Measurements from ENCODE around the gene EPOP. TPM values are rescaled to one million over a fixed set of nuclear protein-coding genes. Genes with fewer than 3 reads are reported as not detected.

Gene EPOP
- total RNA-seq, 2 donors from 2014 or later, result 1.1 to 1.8 TPM

- DNase-seq, result no peak
- intact Hi-C loops (cut with DNase I), result no loop called here
- no peak overlapping the region for H3K4me3 ChIP-seq
Measured at GRCh38 chr17:38707678-38708351, 33.1 kb upstream of the EPOP start.

DNA sequence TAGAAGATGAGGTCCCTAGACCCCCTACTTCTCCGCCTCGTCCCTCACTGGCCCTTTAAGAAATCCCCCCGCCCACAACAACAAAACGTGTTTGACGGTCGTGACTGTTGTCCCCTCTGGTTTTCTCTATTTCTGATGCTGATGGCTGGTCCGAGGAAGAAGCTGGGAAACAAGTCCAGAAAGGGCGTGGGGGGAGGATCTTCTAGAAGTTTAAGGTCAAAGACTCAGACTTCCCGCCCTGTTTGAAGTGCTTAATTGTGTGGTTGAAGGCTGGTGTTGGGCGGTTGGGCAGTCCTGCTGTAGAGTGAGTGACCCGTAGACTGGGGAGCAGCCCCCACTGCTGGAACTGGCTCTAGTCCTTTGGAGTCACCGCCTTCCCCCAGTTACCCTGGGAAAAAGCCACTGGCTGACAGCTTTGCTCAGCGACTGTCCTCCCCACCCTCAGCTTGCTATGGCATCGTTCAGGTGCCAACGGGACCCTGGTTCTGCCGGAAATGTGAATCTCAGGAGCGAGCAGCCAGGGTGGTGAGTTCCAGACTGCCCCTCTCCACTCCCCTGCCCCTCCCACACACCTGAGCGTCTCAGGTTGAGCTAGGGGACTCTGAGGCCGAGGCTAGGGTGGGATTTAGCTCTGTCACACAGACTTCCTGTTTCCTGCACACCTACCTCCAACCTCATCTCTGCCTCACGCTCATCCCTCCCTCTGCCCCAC is 31.9 kb upstream of the EPOP start:
- H3K4me1 ChIP-seq, result no peaks in the 10 kb centered on the region
- intact Hi-C loops (cut with DNase I), result no loop called here
- peak overlapping the region; percentile 73 to 93 for H3K9ac ChIP-seq (ENCODE audit: low read depth in 2 of 2, low read length in 2 of 2)
- no peak for TF ChIP-seq CTCF (IDR thresholded peaks at IDR 0.05)
- peak overlapping the region; percentile 50 for H3K4me3 ChIP-seq
- no peaks in the 10 kb centered on the region for H3K36me3 ChIP-seq
- DNase-seq, result peak; percentile 57
- H3K27ac ChIP-seq, result peak overlapping the region; percentile 78
- no peaks in the 10 kb centered on the region for H3K9me3 ChIP-seq
- H3K27me3 ChIP-seq, result no peaks in the 10 kb centered on the region

More at GRCh38 chr17:38707678-38708351, 33.1 kb upstream of the EPOP start:
- Histone ChIP-seq H3K4me1 (no peaks in the 10 kb centered on the region), H3K27ac (no peak overlapping the region), H3K27me3 (no peaks in the 10 kb centered on the region), H3K36me3 (no peaks in the 10 kb centered on the region), H3K9me3 (no peaks in the 10 kb centered on the region), H3K9ac (ENCODE audit: low read depth in 2 of 2, low read length in 2 of 2) (peak overlapping the region in 1 of 2 donors; percentile 46)
- TF ChIP-seq CTCF (IDR thresholded peaks at IDR 0.05), result no peak

GRCh38 chr17:38705803-38706504 is 31.2 kb upstream of the EPOP start:
- Histone ChIP-seq H3K27ac (peak overlapping the region; percentile 78), H3K9me3 (no peaks in the 10 kb centered on the region), H3K9ac (ENCODE audit: low read depth in 2 of 2, low read length in 2 of 2) (peak overlapping the region; percentile 73 to 93), H3K4me1 (peaks cover 6% of the 10 kb centered on the region), H3K36me3 (no peaks in the 10 kb centered on the region), H3K27me3 (no peaks in the 10 kb centered on the region), H3K4me3 (peak overlapping the region; percentile 50)
- intact Hi-C loops (cut with DNase I), result no loop called here
- peak; percentile 75 for DNase-seq
- no peak for TF ChIP-seq CTCF (IDR thresholded peaks at IDR 0.05)

DNA sequence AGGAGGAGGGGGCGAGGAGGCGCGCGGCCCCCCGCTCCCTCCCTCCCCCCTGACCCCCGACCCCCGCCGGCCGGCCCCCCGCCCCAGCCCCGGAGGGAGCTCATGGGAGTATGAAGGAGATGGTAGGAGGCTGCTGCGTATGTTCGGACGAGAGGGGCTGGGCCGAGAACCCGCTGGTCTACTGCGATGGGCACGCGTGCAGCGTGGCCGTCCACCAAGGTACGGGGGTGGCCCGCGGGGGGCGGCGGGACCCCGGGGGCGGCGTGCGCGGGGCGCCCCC is 30.7 kb upstream of the EPOP start:
- TF ChIP-seq CTCF (IDR thresholded peaks at IDR 0.05), result no peak
- intact Hi-C loops (cut with DNase I), result no loop called here
- no peak for DNase-seq

DNA sequence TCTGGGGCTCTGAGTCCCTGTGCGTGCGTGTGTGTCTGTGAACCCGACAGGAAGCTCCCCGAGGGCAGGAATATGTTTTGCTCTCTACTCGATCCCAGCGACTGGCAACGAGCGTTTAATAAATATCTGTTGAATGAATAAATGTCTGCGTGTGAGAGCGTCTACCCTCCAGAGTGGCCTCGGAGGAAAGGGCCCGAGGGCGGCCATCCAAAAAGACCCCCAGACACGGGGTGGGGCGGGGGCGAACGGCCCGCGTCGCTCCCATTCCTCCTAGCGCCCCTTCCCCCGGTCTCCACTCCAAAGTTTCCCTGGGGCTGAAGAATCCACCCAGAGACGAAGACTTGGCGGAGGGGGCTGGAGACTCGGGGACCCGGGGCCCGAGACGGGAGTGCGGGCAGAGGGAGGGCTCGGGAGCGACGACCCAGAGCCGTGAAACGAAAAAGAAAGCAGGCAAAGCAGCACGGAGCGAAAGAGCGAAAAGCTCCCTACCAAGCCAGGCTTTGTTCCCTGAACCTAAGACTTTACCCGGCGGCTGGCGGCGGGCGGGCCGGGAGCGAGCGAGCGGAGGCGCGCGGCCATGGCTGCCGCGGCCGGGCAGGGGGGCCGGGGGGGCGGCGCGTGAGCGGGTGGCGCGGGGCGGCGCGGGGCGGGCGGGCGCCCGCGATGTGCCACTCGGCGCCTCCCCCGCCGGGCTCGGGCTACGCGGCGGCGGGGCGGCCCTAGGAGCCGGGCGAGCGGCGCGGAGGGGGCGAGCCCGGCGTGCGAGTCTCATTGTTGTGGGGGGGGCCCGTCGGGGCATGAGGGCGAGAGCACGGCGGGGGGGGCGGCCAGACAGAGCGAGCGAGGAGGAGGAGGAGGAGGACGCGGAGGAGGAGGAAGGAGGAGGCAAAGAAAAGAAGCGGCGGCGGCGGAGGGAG is 30.1 kb upstream of the EPOP start, which contains the start of gene MLLT6:
TSS of gene MLLT6 (plus strand) at position 668 of the 917 bp plus-strand sequence. CDS start 360 bp downstream, outside the sequence.
- Histone ChIP-seq H3K9ac (ENCODE audit: low read depth in 2 of 2, low read length in 2 of 2) (peak within 1 kb of the TSS; percentile 92 to 99), H3K27ac (peak within 1 kb of the TSS; percentile 95), H3K9me3 (no peaks in the 10 kb centered on the region), H3K36me3 (no peaks in the 10 kb centered on the region), H3K4me1 (peaks cover 6% of the 10 kb centered on the region), H3K4me3 (peak within 1 kb of the TSS; percentile 69), H3K27me3 (no peaks in the 10 kb centered on the region)
- no peak for TF ChIP-seq CTCF (IDR thresholded peaks at IDR 0.05)
- intact Hi-C loops (cut with DNase I), result no loop called here
- peak; percentile 76 for DNase-seq

More for the DNA sequence above, 30.7 kb upstream of the EPOP start:
- no peaks in the 10 kb centered on the region for H3K9me3 ChIP-seq
- H3K27ac ChIP-seq, result peak overlapping the region; percentile 78
- H3K9ac ChIP-seq (ENCODE audit: low read depth in 2 of 2, low read length in 2 of 2), result peak overlapping the region; percentile 73 to 93
- H3K4me1 ChIP-seq, result peaks cover 6% of the 10 kb centered on the region
- peak overlapping the region; percentile 50 for H3K4me3 ChIP-seq
- H3K27me3 ChIP-seq, result no peaks in the 10 kb centered on the region
- H3K36me3 ChIP-seq, result no peaks in the 10 kb centered on the region
